IPS-18a (cell line): ENCODE data around the gene TAL2.
A peak's percentile ranks its signal among the peaks of the same experiment; 100 is the strongest.

ENCODE experiments used
- H3K27ac ChIP-seq: one replicate; pipeline ENCODE4 v1.5.1; 2013; ENCODE audit warnings: low read length
- H3K27me3 ChIP-seq: one replicate; pipeline ENCODE4 v1.6.1; 2013; ENCODE audit warnings: mild to moderate bottlenecking, low read length; ENCODE audit not compliant: control insufficient read depth, insufficient read depth
- H3K36me3 ChIP-seq: one replicate; pipeline ENCODE4 v1.6.1; 2013; ENCODE audit warnings: low read depth, low read length; ENCODE audit not compliant: control insufficient read depth
- H3K4me1 ChIP-seq: one replicate; pipeline ENCODE4 v1.6.1; 2013; ENCODE audit warnings: low read depth, low read length; ENCODE audit not compliant: control insufficient read depth
- H3K4me3 ChIP-seq: one replicate; pipeline ENCODE4 v1.5.1; 2013; ENCODE audit warnings: low read length
- H3K9ac ChIP-seq: one replicate; pipeline ENCODE4 v1.6.1; 2013; ENCODE audit warnings: mild to moderate bottlenecking, low read length, moderate library complexity
- H3K9me3 ChIP-seq: one replicate; pipeline ENCODE4 v1.6.1; 2013; ENCODE audit warnings: low read depth, low read length; ENCODE audit not compliant: control insufficient read depth

Gene TAL2

DNA sequence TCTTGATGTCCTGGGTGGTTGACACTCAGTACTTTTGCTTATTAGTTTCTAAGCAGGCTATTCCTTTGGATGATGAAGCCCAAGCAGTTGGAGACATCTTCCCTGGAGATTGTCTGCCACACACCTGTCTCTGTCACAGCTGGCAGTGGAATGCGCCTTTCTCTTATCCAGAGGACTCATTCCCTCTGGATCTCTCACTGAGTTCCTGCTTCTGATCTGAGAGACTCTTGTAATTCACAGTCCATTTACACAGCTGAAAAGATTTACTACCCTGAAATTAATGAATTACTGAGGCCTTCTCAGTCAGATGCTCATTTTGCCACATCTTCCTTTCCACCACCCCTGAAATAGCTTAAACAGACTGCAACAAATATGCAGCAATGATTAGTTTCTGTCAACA is 15.9 kb downstream of the TAL2 start:
- no peak overlapping the region for H3K9ac ChIP-seq
- H3K27ac ChIP-seq, result no peak overlapping the region
- peaks cover 20% of the 10 kb centered on the region for H3K4me1 ChIP-seq
- H3K4me3 ChIP-seq, result no peak overlapping the region
- no peaks in the 10 kb centered on the region for H3K9me3 ChIP-seq
- no peaks in the 10 kb centered on the region for H3K27me3 ChIP-seq
- H3K36me3 ChIP-seq, result no peaks in the 10 kb centered on the region

DNA sequence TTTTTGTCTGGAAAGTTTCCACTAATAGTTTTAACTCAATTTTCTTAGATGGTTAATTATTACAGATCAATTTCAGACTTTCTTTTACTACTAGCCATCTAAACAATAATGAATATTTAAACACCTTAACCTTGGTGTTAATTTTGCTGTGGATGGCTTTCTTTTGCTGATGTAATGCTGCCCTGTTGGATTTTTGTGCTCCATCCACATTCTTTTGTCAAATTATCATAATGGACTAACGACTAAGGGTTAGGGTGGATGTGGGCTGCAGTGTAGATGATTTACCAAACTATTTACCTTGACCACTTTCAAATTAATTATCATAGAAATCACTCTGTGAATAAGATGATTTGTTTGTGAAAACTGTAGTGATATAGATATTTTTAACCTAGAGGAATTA is 16.5 kb downstream of the TAL2 start:
- H3K27ac ChIP-seq, result no peak overlapping the region
- no peaks in the 10 kb centered on the region for H3K36me3 ChIP-seq
- no peak overlapping the region for H3K4me3 ChIP-seq
- peaks cover 17% of the 10 kb centered on the region for H3K4me1 ChIP-seq
- no peak overlapping the region for H3K9ac ChIP-seq
- H3K9me3 ChIP-seq, result no peaks in the 10 kb centered on the region
- H3K27me3 ChIP-seq, result no peaks in the 10 kb centered on the region

DNA sequence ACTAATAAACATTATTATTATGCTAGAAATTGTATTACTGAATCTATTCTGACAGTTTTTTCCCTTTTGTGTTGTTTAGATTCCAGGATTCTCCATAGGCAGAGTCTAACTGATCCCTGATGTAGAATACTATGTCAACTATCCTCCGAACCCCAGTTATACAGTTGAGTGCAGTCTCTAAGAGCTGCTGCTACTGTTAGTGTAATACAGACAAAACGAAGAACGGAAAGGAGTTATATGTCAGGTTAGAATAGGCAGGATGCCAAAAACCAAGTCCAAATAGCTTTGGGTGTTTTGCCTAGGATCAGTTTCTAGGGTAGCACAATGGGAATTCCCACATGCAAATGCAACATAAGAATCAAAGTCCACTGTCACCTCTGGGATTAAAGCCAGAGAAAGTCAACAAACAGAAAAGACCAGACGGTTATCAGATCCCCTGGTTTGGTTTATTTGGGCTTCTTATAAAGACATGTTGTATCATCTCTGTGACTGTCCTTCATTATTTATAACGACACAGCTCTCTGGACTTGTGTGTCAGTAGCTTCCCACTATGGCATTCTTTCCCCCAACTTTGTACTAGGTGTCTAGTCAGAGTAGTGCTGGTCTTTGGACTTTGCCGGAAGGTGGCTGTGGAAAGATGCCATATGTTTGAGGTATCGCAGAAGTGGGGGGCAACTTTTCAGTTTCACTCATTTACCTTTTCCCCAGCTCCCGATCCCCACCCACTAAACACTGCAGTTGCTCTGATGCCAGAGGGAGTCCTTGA is 17.2 kb downstream of the TAL2 start:
- peaks cover 14% of the 10 kb centered on the region for H3K4me1 ChIP-seq
- no peak overlapping the region for H3K27ac ChIP-seq
- H3K36me3 ChIP-seq, result no peaks in the 10 kb centered on the region
- no peaks in the 10 kb centered on the region for H3K9me3 ChIP-seq
- H3K27me3 ChIP-seq, result no peaks in the 10 kb centered on the region
- H3K9ac ChIP-seq, result no peak overlapping the region
- H3K4me3 ChIP-seq, result no peak overlapping the region

DNA sequence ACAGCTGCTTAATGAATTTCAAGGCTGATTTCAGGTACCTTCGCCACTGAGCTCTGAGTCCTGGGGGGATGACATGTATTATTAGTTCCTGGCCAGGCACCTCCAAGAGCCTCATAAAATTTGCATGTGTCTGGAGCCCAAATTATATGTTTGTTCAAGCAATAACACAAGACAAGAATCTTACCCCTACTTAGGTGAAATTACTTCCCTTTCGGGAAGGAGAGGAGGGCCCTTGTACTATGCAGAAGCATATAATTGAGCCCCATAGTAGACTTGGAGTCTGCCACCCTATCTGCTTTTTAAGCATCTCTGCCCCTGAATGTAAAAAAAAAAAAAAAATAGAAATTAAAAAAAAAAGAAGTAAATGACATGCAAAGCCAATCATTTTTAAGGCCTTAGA is 19.1 kb downstream of the TAL2 start:
- Histone ChIP-seq H3K4me1 (peaks cover 14% of the 10 kb centered on the region), H3K9ac (no peak overlapping the region), H3K27me3 (no peaks in the 10 kb centered on the region), H3K9me3 (no peaks in the 10 kb centered on the region), H3K36me3 (no peaks in the 10 kb centered on the region), H3K27ac (no peak overlapping the region), H3K4me3 (no peak overlapping the region)

DNA sequence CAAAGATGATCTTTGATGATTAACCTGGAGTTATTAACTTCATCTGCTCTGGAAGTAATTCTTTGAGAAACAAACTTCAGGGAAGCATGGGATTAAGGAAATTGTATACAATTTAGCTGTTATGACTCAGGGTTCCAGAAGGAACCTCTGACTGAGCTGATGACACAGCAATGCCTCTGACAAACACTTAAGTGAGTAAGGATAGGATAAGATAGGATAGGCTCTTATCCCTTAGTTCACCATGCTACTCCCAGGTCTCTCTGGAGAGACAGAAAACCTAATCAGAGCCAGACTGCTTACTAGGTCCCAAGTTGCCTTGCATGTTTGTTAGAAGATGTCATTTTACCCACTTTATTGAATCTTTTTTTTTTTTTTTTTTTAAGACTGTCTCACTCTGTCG is 19.5 kb downstream of the TAL2 start:
- peaks cover 14% of the 10 kb centered on the region for H3K4me1 ChIP-seq

DNA sequence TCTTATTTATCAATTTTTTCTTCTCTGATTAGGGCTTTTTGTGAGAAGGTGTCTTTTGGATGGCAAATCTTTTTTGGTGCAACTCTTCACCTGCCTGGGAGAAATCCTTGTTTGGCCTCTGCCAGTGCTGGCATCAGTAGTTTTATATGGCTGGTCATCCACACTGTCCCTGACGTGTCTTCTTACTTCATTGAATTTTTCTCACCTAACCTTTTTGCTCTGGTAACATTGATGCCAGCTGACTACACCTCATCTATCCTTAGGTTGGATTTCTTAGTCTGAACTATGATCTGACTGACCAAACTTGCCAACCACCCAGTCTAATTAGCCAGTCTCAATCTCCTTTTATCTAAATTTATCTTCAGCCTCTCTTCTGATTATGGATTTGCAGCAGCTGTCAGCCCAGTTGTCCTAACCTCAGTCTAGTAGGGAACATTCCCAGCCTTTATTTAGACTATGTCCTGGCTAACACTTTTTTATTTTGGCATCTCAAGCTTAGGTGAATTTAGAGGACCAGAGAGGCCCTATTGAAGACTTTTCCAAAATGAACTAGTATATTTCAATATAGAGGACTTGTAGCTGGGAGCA is 21.5 kb downstream of the TAL2 start:
- H3K4me1 ChIP-seq, result peaks cover 4% of the 10 kb centered on the region
- no peaks in the 10 kb centered on the region for H3K9me3 ChIP-seq
- no peak overlapping the region for H3K9ac ChIP-seq
- no peak overlapping the region for H3K4me3 ChIP-seq
- no peak overlapping the region for H3K27ac ChIP-seq
- H3K36me3 ChIP-seq, result no peaks in the 10 kb centered on the region
- no peaks in the 10 kb centered on the region for H3K27me3 ChIP-seq

More for the DNA sequence above, 19.5 kb downstream of the TAL2 start:
- Histone ChIP-seq H3K27ac (no peak overlapping the region), H3K4me3 (no peak overlapping the region), H3K27me3 (no peaks in the 10 kb centered on the region), H3K36me3 (no peaks in the 10 kb centered on the region), H3K9ac (no peak overlapping the region), H3K9me3 (no peaks in the 10 kb centered on the region)

DNA sequence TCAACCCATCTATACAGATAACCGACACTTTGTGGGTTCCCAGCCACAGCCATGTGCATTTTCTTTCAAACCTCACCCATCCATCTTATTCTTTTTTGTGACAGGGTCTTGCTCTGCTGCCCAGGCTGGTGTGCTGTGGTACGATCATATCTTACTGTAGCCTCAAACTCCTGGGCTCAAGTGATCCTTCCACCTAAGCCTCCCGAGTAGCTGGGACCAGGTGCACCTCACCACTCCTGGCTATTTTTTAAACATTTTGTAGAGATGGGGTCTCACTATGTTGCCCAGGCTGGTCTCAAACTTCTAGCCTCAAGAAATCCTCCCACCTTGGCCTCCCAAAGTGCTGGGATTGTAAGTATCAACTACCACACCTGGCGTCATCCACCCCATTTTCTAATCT is 24.7 kb downstream of the TAL2 start:
- Histone ChIP-seq H3K27ac (no peak overlapping the region), H3K4me1 (no peaks in the 10 kb centered on the region), H3K4me3 (no peak overlapping the region), H3K27me3 (peaks cover 3% of the 10 kb centered on the region), H3K36me3 (no peaks in the 10 kb centered on the region), H3K9ac (no peak overlapping the region), H3K9me3 (no peaks in the 10 kb centered on the region)

DNA sequence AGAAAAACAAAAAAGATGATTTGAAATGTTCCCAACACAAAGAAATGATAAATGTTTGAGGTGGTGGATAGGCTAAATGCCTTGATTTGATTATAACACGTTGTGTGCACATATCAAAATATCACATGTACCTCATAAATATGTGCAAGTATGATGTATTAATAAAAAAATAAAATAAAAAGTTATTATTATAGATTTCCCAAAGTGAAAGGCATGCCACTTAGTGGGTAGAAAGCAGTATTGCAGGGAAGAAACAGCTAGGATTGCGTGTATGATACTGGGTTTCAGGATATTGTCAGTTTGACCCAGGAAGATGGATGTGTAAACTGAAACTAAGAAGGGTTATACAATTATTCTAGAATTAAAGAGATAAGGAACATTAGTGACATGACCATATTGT is 28.5 kb downstream of the TAL2 start:
- no peak overlapping the region for H3K4me3 ChIP-seq
- no peak overlapping the region for H3K9ac ChIP-seq
- H3K27ac ChIP-seq, result no peak overlapping the region
- H3K27me3 ChIP-seq, result peaks cover 36% of the 10 kb centered on the region
- peaks cover 6% of the 10 kb centered on the region for H3K4me1 ChIP-seq
- no peaks in the 10 kb centered on the region for H3K9me3 ChIP-seq
- H3K36me3 ChIP-seq, result no peaks in the 10 kb centered on the region

DNA sequence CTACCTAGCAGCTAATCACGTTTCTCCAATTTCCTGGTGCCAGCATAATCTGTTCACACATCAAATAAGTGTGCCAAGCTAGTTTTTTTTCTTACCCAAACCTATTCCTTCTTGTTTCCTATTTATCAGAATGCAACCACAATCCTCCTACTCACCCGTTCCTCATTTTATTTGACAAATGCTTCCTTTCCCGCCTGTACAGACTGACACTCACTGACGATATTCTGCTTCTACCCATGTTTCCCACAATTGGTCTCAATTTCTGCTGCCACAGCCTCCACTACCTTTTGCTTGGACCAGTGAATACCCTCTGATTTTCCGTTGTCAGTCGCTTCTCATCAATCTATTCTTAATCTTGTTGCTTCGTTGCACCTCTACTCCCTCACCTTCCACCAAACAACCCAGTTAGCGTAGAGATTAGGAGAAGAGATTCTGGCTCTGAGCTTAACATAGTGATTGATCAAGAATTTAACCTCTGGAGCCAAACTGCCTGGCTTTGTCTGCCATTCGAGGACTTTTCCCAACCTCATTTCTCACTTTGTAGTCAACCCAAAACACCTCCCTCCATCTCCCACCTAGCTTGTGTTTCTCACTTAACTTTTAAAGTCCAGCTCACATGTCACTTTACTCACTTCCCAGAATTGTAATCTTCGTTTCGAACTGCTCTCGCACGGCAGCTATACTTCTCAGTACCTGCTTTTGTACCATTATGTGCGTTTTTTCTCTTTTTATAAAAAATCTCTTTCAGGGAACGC is 31.4 kb downstream of the TAL2 start:
- Histone ChIP-seq H3K36me3 (no peaks in the 10 kb centered on the region), H3K9me3 (no peaks in the 10 kb centered on the region), H3K9ac (no peak overlapping the region), H3K27ac (no peak overlapping the region), H3K27me3 (peaks cover 44% of the 10 kb centered on the region), H3K4me3 (peak overlapping the region; percentile 72), H3K4me1 (peaks cover 6% of the 10 kb centered on the region)

DNA sequence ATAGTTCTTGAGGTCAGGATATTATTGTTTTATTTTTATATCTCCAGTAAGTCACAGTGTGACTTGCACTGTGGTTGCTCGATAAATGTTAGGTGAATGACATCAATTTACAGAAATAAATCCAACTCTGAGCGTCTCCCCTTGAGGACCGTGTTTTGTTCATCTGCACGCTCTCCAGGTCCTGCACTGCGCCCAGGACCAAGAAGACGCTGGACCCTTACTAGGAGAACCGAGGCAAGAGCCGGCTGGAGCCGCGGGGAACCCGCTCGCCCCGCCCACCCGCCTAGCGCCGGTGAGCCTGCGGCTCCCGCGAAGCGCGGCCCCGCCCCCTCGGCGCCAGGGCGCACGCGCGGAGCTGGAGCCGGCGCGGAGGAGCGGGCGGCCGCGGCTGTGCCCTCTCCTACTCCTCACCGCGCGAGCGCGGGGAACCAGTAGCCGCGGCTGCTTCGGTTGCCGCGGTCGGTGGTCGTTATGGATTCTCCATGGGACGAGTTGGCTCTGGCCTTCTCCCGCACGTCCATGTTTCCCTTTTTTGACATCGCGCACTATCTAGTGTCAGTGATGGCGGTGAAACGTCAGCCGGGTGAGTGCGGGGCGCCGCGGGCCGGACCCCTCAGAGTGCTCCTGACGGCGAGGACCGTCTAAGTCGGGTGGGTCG is 32.1 kb downstream of the TAL2 start, which contains the start of gene TMEM38B:
TMEM38B (plus strand) TSS at position 352 of the 658 bp plus-strand sequence; CDS start at position 472, 120 bp downstream.
- no peak within 1 kb of the TSS for H3K27ac ChIP-seq

DNA sequence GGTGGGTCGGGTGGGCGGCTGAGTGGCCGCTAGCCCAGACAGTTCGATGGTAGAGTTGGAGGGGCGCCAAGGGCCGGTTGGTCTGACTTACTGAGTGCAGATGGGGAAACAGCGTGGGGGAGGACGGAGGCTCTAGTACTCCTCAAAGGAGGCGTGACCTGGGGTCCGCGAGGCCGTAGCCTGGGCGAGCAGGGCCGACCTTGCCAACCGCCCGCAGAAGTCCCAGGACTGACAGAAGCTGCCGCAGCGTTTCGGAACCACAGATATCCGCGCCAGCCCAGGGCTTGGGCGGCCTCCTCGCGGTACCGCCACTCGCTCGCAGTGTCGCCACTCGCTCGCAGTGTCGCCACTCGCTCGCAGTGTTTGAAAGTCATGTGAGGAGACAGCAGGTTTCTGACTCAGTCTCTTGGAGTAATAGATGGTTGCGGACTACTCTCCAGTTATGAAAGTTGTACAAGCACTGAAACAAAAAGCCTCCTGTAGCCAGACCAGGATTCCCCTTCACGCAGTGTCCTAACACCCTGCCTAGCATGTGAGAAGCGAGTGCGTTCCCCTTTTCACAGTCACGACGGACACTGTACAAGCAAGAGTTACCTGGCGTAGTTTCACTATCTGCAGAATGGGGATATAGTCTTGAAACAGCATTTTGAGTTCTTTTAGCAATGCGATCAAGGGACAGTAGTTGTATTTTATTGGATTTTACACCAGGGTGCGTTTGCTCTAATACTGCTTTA is 32.8 kb downstream of the TAL2 start:
- no peak overlapping the region for H3K27ac ChIP-seq
- peaks cover 44% of the 10 kb centered on the region for H3K27me3 ChIP-seq
- H3K9ac ChIP-seq, result no peak overlapping the region
- H3K4me3 ChIP-seq, result peak overlapping the region; percentile 72
- no peaks in the 10 kb centered on the region for H3K9me3 ChIP-seq
- peaks cover 6% of the 10 kb centered on the region for H3K4me1 ChIP-seq
- no peaks in the 10 kb centered on the region for H3K36me3 ChIP-seq

More for the DNA sequence above, 32.1 kb downstream of the TAL2 start, which contains the start of gene TMEM38B:
- Histone ChIP-seq H3K27me3 (peaks cover 44% of the 10 kb centered on the region), H3K9me3 (no peaks in the 10 kb centered on the region), H3K9ac (no peak within 1 kb of the TSS), H3K4me1 (peaks cover 6% of the 10 kb centered on the region), H3K36me3 (no peaks in the 10 kb centered on the region), H3K4me3 (peak within 1 kb of the TSS; percentile 72)
